HG02610 (cell line): ENCODE data around the gene HIPK2.

ENCODE experiments used
- ATAC-seq: cut with Tn5 transposase; IDR thresholded peaks from one replicate; pipeline ENCODE4 v1.9.1; 2021; ENCODE audit warnings: mild to moderate bottlenecking, moderate library complexity; ENCODE audit not compliant: unreplicated experiment

HIPK2 gene

GRCh38 chr7:139777948-139778841 is at the start of gene HIPK2:
HIPK2 (minus strand) TSS chr7:139777998; CDS start chr7:139777623, 375 bp downstream.
- ATAC-seq: peak; percentile 52

GRCh38 chr7:139827042-139827441 is 49.2 kb upstream of the HIPK2 start:
- no peak for ATAC-seq

- ATAC-seq: no peak
Observed at GRCh38 chr7:139825666-139826290, 48.0 kb upstream of the HIPK2 start.

- ATAC-seq: no peak
Observed at GRCh38 chr7:139823959-139824521, 46.2 kb upstream of the HIPK2 start.

- no peak for ATAC-seq
Observed at GRCh38 chr7:139822855-139823254, 45.1 kb upstream of the HIPK2 start.

GRCh38 chr7:139821349-139822105 is 43.7 kb upstream of the HIPK2 start:
- ATAC-seq: no peak

- ATAC-seq: no peak
Observed at GRCh38 chr7:139820089-139820488, 42.3 kb upstream of the HIPK2 start.

GRCh38 chr7:139817249-139817648 is 39.5 kb upstream of the HIPK2 start:
- no peak for ATAC-seq

GRCh38 chr7:139813689-139814088 is 35.9 kb upstream of the HIPK2 start:
- no peak for ATAC-seq

GRCh38 chr7:139813151-139813550 is 35.4 kb upstream of the HIPK2 start:
- no peak for ATAC-seq

GRCh38 chr7:139811066-139811465 is 33.3 kb upstream of the HIPK2 start:
- ATAC-seq: no peak

- no peak for ATAC-seq
Observed at GRCh38 chr7:139808846-139809442, 31.1 kb upstream of the HIPK2 start.

GRCh38 chr7:139808427-139808826 is 30.6 kb upstream of the HIPK2 start:
- ATAC-seq: no peak

GRCh38 chr7:139807009-139807408 is 29.2 kb upstream of the HIPK2 start:
- ATAC-seq: no peak

GRCh38 chr7:139804571-139804970 is 26.8 kb upstream of the HIPK2 start:
- no peak for ATAC-seq

GRCh38 chr7:139799586-139799985 is 21.8 kb upstream of the HIPK2 start:
- ATAC-seq: peak; percentile 74

- no peak for ATAC-seq
Observed at GRCh38 chr7:139798892-139799291, 21.1 kb upstream of the HIPK2 start.

- ATAC-seq: peak; percentile 77
Observed at GRCh38 chr7:139798221-139798620, 20.4 kb upstream of the HIPK2 start.

GRCh38 chr7:139797607-139798006 is 19.8 kb upstream of the HIPK2 start:
- ATAC-seq: no peak

GRCh38 chr7:139791316-139791715 is 13.5 kb upstream of the HIPK2 start:
- no peak for ATAC-seq

GRCh38 chr7:139784648-139785047 is 6.8 kb upstream of the HIPK2 start:
- ATAC-seq: no peak
